ENCODE results near the gene CLEC20A. TPM values are rescaled to one million over a fixed set of nuclear protein-coding genes. Genes with fewer than 3 reads are reported as not detected.

The CLEC20A gene
- total and polyA plus RNA-seq, 2 of the 8 experiments (the other 6 are each of a cell fraction or from before 2014, with no cell fraction given): not detected

DNA sequence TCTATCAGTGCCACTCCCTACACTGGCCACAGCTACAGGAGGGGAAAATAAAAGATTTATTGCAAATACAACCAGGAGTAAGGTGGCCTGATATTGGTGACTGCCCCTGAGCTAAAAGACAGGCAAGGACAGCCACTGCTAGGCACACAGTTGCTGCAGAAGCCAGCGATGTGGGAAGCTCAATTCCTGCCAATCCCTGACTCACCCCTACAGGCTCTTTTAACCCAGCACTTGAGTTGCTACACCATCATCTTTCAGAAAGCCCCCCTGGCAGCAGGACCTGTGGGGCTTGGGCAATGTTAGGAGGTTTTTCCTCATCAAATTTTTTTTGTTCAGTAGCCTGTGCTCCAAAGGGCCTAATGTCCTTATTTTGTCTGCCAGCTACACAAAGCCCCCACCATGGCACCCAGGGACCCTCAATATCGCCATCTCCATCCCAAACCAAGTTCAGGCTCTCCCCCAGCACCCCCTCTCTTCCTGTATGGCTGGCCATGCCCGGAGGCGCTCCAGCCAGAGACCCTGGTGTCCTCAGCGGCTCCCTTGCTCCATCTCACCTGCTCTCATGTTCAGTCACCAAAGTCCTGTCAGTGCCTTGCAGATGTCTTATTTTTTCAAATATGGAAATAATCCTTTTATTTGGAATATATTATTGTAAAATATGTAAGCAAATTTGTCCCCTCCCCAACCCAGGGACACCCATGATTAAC is 13.4 kb downstream of the CLEC20A start (continued):
- TF ChIP-seq KDM1A (IDR thresholded peaks at IDR 0.05; ENCODE audit: borderline replicate concordance, low read length) (no peak), SIRT6 (IDR thresholded peaks at IDR 0.05; ENCODE audit: low read length) (no peak), BACH1 (IDR thresholded peaks at IDR 0.05; ENCODE audit: low read length) (no peak), KDM4A (IDR thresholded peaks at IDR 0.05; ENCODE audit: low read depth, low read length, severe bottlenecking) (no peak), BCL11A (IDR thresholded peaks at IDR 0.05; ENCODE audit: low read depth in 2 of 2, low read length in 2 of 2) (no peak), JUND (IDR thresholded peaks at IDR 0.05; ENCODE audit: low read length) (no peak)
- TF ChIP-seq, protein P1, sequence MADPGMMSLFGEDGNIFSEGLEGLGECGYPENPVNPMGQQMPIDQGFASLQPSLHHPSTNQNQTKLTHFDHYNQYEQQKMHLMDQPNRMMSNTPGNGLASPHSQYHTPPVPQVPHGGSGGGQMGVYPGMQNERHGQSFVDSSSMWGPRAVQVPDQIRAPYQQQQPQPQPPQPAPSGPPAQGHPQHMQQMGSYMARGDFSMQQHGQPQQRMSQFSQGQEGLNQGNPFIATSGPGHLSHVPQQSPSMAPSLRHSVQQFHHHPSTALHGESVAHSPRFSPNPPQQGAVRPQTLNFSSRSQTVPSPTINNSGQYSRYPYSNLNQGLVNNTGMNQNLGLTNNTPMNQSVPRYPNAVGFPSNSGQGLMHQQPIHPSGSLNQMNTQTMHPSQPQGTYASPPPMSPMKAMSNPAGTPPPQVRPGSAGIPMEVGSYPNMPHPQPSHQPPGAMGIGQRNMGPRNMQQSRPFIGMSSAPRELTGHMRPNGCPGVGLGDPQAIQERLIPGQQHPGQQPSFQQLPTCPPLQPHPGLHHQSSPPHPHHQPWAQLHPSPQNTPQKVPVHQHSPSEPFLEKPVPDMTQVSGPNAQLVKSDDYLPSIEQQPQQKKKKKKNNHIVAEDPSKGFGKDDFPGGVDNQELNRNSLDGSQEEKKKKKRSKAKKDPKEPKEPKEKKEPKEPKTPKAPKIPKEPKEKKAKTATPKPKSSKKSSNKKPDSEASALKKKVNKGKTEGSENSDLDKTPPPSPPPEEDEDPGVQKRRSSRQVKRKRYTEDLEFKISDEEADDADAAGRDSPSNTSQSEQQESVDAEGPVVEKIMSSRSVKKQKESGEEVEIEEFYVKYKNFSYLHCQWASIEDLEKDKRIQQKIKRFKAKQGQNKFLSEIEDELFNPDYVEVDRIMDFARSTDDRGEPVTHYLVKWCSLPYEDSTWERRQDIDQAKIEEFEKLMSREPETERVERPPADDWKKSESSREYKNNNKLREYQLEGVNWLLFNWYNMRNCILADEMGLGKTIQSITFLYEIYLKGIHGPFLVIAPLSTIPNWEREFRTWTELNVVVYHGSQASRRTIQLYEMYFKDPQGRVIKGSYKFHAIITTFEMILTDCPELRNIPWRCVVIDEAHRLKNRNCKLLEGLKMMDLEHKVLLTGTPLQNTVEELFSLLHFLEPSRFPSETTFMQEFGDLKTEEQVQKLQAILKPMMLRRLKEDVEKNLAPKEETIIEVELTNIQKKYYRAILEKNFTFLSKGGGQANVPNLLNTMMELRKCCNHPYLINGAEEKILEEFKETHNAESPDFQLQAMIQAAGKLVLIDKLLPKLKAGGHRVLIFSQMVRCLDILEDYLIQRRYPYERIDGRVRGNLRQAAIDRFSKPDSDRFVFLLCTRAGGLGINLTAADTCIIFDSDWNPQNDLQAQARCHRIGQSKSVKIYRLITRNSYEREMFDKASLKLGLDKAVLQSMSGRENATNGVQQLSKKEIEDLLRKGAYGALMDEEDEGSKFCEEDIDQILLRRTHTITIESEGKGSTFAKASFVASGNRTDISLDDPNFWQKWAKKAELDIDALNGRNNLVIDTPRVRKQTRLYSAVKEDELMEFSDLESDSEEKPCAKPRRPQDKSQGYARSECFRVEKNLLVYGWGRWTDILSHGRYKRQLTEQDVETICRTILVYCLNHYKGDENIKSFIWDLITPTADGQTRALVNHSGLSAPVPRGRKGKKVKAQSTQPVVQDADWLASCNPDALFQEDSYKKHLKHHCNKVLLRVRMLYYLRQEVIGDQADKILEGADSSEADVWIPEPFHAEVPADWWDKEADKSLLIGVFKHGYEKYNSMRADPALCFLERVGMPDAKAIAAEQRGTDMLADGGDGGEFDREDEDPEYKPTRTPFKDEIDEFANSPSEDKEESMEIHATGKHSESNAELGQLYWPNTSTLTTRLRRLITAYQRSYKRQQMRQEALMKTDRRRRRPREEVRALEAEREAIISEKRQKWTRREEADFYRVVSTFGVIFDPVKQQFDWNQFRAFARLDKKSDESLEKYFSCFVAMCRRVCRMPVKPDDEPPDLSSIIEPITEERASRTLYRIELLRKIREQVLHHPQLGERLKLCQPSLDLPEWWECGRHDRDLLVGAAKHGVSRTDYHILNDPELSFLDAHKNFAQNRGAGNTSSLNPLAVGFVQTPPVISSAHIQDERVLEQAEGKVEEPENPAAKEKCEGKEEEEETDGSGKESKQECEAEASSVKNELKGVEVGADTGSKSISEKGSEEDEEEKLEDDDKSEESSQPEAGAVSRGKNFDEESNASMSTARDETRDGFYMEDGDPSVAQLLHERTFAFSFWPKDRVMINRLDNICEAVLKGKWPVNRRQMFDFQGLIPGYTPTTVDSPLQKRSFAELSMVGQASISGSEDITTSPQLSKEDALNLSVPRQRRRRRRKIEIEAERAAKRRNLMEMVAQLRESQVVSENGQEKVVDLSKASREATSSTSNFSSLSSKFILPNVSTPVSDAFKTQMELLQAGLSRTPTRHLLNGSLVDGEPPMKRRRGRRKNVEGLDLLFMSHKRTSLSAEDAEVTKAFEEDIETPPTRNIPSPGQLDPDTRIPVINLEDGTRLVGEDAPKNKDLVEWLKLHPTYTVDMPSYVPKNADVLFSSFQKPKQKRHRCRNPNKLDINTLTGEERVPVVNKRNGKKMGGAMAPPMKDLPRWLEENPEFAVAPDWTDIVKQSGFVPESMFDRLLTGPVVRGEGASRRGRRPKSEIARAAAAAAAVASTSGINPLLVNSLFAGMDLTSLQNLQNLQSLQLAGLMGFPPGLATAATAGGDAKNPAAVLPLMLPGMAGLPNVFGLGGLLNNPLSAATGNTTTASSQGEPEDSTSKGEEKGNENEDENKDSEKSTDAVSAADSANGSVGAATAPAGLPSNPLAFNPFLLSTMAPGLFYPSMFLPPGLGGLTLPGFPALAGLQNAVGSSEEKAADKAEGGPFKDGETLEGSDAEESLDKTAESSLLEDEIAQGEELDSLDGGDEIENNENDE (IDR thresholded peaks at IDR 0.05; ENCODE audit: insufficient replicate concordance, low read length): no peak

Data from H1 (cell line).